Naive thymus-derived CD8-positive, alpha-beta T cell (primary cell): Measurements from ENCODE around the gene LINS1. TPM values are rescaled to one million over a fixed set of nuclear protein-coding genes. Genes with fewer than 3 reads are reported as not detected.

Experiments used
- ATAC-seq, 2 donors: fragments of 150-1000 bp; cut with Tn5 transposase in 1 of 2; sonication (Bioruptor Pico), chemical (Tn5 transposase) in 1 of 2; 1 replicate in 1 of 2; 2 replicates in 1 of 2; pipeline ENCODE4 v1.10.0; 2021; ENCODE audit warnings: mild to moderate bottlenecking in 2 of 2, moderate library complexity in 2 of 2
- POLR2A ChIA-PET: fragments of 350-600 bp; sonication (Branson Sonifier 250); formaldehyde crosslinking; loops from one replicate; lab custom pipeline; 2021; ENCODE audit warnings: antibody characterized with exemption; lab: Charles Lee
- DNase-seq, 10 donors: peaks; one replicate each; pipeline versions ENCODE4 v3.0.0 to v3.0.0-alpha.2; 2020 to 2022
- H3K27ac Mint-ChIP-seq, 10 donors: one replicate each; pipeline ENCODE4 v1.8.0; 2020 to 2022; ENCODE audit warnings: mild to moderate bottlenecking in 10 of 10, mixed read lengths in 10 of 10, moderate library complexity in 4 of 10, inconsistent platforms in 1 of 10
- H3K27me3 Mint-ChIP-seq, 5 donors: one replicate each; pipeline ENCODE4 v1.8.0; 2021 to 2022; ENCODE audit warnings: mixed read lengths in 5 of 5
- H3K36me3 Mint-ChIP-seq, 3 donors: one replicate each; pipeline ENCODE4 v1.8.0; 2020 to 2022; ENCODE audit warnings: mixed read lengths in 3 of 3, mild to moderate bottlenecking in 2 of 3, inconsistent platforms in 1 of 3
- H3K4me1 Mint-ChIP-seq, 4 donors: one replicate each; pipeline ENCODE4 v1.8.0; 2021 to 2022; ENCODE audit warnings: mixed read lengths in 4 of 4
- H3K4me3 Mint-ChIP-seq, 10 donors: one replicate each; pipeline ENCODE4 v1.8.0; 2020 to 2022; ENCODE audit warnings: mild to moderate bottlenecking in 10 of 10, mixed read lengths in 10 of 10, moderate library complexity in 6 of 10, inconsistent platforms in 1 of 10
- H3K9me3 Mint-ChIP-seq, 9 donors: one replicate each; pipeline ENCODE4 v1.8.0; 2020 to 2022; ENCODE audit warnings: mixed read lengths in 9 of 9, mild to moderate bottlenecking in 3 of 9, inconsistent platforms in 1 of 9, moderate library complexity in 1 of 9
- polyA plus RNA-seq, 3 donors: library from polyadenylated mRNA; unstranded; fragments of 300-500 nt; fragmentation: Illumina TruSeq; gene quantifications; one replicate each; pipeline ENCODE4 v1.2.3, GENCODE V29; 2021
- total RNA-seq, 8 experiments: library from RNA in 2 of 8; stranded (reverse) in 2 of 8; gene quantifications; one replicate each; pipeline ENCODE4 v1.2.3 and lab custom pipeline; 2021 to 2026

The LINS1 gene
- total and polyA plus RNA-seq, 5 experiments from 2014 or later, result 41.2 to 71.4 (median 47.1) TPM

DNA sequence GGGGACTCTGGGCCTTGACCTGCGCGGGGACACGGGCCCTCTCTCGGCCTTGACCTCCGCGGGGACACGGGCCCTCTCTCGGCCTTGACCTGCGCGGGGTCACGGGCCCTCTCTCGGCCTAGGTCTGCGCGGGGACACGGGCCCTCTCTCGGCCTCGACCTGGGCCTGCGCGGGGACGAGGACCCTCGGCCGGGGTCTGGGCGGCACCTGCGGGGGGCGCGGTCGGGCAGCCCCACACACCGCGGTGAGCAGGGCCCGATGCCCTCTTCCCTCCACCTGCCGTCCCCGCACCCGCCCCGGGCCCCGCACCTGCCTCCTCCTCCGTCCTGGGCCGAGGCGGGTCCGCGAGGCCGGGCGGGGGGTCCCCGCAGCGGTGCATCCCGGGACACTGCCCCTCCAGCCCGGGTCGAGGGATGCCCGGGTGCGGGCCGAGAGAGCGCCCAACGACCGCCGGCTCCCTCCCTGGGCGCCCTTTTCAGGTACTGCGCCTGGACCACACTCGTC is 57.6 kb downstream of the LINS1 start:
- peak overlapping the region in 2 of 10 donors; percentile 11 to 57 for H3K4me3 Mint-ChIP-seq
- H3K9me3 Mint-ChIP-seq, result peaks cover 0 to under 1% (median 0%) of the 10 kb centered on the region in 9 donors
- H3K27me3 Mint-ChIP-seq, result peaks cover 0 to 9% (median 0%) of the 10 kb centered on the region in 5 donors
- POLR2A ChIA-PET, result no interaction called here
- ATAC-seq (no peak), DNase-seq (no peak)
- H3K36me3 Mint-ChIP-seq, result peaks cover 0 to 5% (median 4%) of the 10 kb centered on the region in 3 donors
- no peak overlapping the region for H3K27ac Mint-ChIP-seq
- H3K4me1 Mint-ChIP-seq, result peaks cover 4 to 15% (median 9%) of the 10 kb centered on the region in 4 donors

DNA sequence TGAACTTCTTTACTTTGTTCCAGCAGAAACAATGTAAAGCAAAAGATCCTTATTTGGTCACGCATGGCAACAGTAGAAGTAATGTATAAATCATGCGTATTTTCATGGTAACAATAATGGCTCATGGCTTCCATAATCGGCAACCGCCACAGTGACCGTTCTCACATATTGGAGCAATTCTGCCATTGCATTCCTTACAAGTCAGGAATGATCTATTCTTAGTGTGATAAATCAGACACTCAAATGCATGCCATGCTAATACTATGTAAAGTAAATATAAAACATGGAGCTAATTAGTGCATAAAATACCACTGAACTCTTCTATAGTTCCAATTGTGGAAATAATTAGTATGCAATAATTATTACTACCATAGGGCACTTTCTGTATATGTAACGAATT is 59.7 kb downstream of the LINS1 start:
- no peak overlapping the region for H3K27ac Mint-ChIP-seq

DNA sequence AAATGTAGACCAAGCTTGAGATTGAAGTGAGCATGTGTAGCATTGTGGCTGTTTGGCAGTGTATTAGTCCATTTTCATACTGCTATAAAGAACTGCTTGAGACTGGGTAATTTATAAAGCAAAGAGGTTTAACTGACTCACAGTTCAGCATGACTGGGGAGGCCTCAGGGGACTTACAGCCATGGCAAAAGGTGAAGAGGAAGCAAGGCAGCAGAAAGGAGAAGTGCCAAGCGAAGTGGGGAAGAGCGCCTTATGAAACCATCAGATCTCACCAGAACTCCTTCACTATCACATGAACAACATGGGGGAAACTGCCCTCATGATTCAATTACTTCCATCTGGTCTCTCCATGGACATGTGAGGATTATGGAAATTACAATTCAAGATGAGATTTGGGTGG is 64.7 kb downstream of the LINS1 start:
- DNase-seq (no peak), ATAC-seq (no peak)
- Mint-ChIP-seq H3K27me3 (peaks cover 0 to 19% (median 2%) of the 10 kb centered on the region in 5 donors), H3K9me3 (peaks cover 0 to 7% (median 2%) of the 10 kb centered on the region in 9 donors), H3K4me3 (no peak overlapping the region), H3K4me1 (peaks cover 0 to 10% (median 1%) of the 10 kb centered on the region in 4 donors), H3K27ac (no peak overlapping the region), H3K36me3 (peaks cover 0 to 36% (median 17%) of the 10 kb centered on the region in 3 donors)
- POLR2A ChIA-PET, result no interaction called here

More for the DNA sequence above, 59.7 kb downstream of the LINS1 start:
- POLR2A ChIA-PET, result no interaction called here
- DNase-seq, result no peak
- Mint-ChIP-seq H3K27me3 (peaks cover 0 to 9% (median 0%) of the 10 kb centered on the region in 5 donors), H3K4me3 (no peak overlapping the region), H3K9me3 (peaks cover 0 to 7% (median under 1%) of the 10 kb centered on the region in 9 donors), H3K4me1 (peaks cover 4 to 15% (median 12%) of the 10 kb centered on the region in 4 donors), H3K36me3 (peaks cover 0 to 24% (median 12%) of the 10 kb centered on the region in 3 donors)
- no peak for ATAC-seq

- Mint-ChIP-seq H3K9me3 (peaks cover 0 to 7% (median 2%) of the 10 kb centered on the region in 9 donors), H3K27me3 (peaks cover 0 to 19% (median 5%) of the 10 kb centered on the region in 5 donors), H3K4me1 (peaks cover under 1 to 10% (median 2%) of the 10 kb centered on the region in 4 donors), H3K4me3 (no peak overlapping the region), H3K36me3 (peaks cover 0 to 42% (median 17%) of the 10 kb centered on the region in 3 donors), H3K27ac (no peak overlapping the region)
- DNase-seq (no peak), ATAC-seq (no peak)
- POLR2A ChIA-PET, result no interaction called here
Observed at GRCh38 chr15:100536733-100537132, 65.3 kb downstream of the LINS1 start.

DNA sequence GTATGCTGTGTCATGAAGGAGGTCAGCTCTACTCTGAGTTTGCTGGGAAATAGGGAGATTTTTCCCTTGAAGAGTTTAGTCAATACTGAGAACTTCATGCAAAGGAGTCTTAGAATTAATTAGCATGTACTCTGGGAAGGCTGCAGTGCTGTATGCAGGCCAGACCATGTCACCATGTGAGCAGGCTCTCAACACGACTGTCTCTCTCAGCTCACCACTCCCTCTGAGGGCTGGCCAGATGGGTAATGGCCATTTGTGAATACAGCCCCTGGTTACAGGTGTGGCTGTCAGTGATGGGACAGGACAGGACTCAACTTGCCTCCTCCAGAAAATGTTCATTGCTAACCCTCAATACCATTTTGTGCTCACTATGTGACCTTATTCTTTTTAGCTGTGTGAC is 68.1 kb downstream of the LINS1 start:
- ATAC-seq, result no peak
- DNase-seq, result no peak
- peaks cover 3 to 36% (median 7%) of the 10 kb centered on the region in 3 donors for H3K36me3 Mint-ChIP-seq
- POLR2A ChIA-PET, result no interaction called here
- peaks cover 7 to 11% (median 9%) of the 10 kb centered on the region in 4 donors for H3K4me1 Mint-ChIP-seq
- H3K27ac Mint-ChIP-seq, result no peak overlapping the region
- peaks cover 0 to 9% (median 5%) of the 10 kb centered on the region in 5 donors for H3K27me3 Mint-ChIP-seq
- peaks cover 0 to 3% (median under 1%) of the 10 kb centered on the region in 9 donors for H3K9me3 Mint-ChIP-seq
- H3K4me3 Mint-ChIP-seq, result no peak overlapping the region

GRCh38 chr15:100531823-100532327 is 70.1 kb downstream of the LINS1 start:
- Mint-ChIP-seq H3K4me3 (no peak overlapping the region), H3K27ac (peak overlapping the region in 1 of 10 donors; percentile 27), H3K36me3 (peaks cover 3 to 25% (median 4%) of the 10 kb centered on the region in 3 donors), H3K27me3 (peaks cover 0 to 9% (median 5%) of the 10 kb centered on the region in 5 donors), H3K4me1 (peaks cover 1 to 9% (median 7%) of the 10 kb centered on the region in 4 donors), H3K9me3 (peaks cover 0 to 2% (median 0%) of the 10 kb centered on the region in 9 donors)
- POLR2A ChIA-PET, result no interaction called here
- DNase-seq (no peak), ATAC-seq (no peak)

GRCh38 chr15:100531204-100531603 is 70.8 kb downstream of the LINS1 start:
- Mint-ChIP-seq H3K4me3 (no peak overlapping the region), H3K27me3 (peaks cover 0 to 9% (median 5%) of the 10 kb centered on the region in 5 donors), H3K36me3 (peaks cover 0 to 21% (median 3%) of the 10 kb centered on the region in 3 donors), H3K4me1 (peaks cover 0 to 9% (median 7%) of the 10 kb centered on the region in 4 donors), H3K27ac (no peak overlapping the region), H3K9me3 (peaks cover 0 to 2% (median 0%) of the 10 kb centered on the region in 9 donors)
- DNase-seq (no peak), ATAC-seq (no peak)
- POLR2A ChIA-PET, result no interaction called here

DNA sequence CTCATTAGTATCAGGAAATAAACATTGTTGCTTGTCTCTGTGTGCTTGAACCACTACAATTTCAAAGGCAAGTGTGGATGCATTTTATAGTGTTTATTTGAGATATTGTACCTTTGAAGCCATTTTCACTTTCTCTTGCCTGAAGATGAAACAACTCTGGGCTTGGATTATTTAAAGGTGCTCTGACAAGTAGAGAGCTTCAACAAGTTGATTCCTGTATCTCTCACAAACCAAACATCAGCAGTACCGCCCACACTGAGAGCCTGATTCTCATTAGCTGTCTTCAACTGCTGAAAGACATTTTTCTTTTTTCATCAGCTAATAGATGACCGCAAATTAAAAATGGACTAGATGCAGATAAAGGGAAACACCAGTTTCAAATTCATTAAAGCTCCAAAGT is 72.4 kb downstream of the LINS1 start:
- H3K27me3 Mint-ChIP-seq, result peaks cover 0 to 9% (median 5%) of the 10 kb centered on the region in 5 donors
- no peak overlapping the region for H3K4me3 Mint-ChIP-seq
- H3K4me1 Mint-ChIP-seq, result peaks cover 0 to 9% (median 7%) of the 10 kb centered on the region in 4 donors
- ATAC-seq (no peak), DNase-seq (no peak)
- H3K9me3 Mint-ChIP-seq, result peaks cover 0 to 2% (median 0%) of the 10 kb centered on the region in 9 donors
- H3K36me3 Mint-ChIP-seq, result peaks cover 0 to 21% (median 3%) of the 10 kb centered on the region in 3 donors
- H3K27ac Mint-ChIP-seq, result peak overlapping the region in 4 of 10 donors; percentile 28 to 88 (median 58)
- POLR2A ChIA-PET, result no interaction called here

- Mint-ChIP-seq H3K27me3 (peaks cover 0 to 9% (median 5%) of the 10 kb centered on the region in 5 donors), H3K27ac (peak within 1 kb of the TSS in 4 of 10 donors; percentile 28 to 88 (median 58)), H3K9me3 (peaks cover 0 to 2% (median 0%) of the 10 kb centered on the region in 9 donors), H3K4me1 (peaks cover 0 to 9% (median 7%) of the 10 kb centered on the region in 4 donors), H3K36me3 (peaks cover 0 to 21% (median 3%) of the 10 kb centered on the region in 3 donors), H3K4me3 (no peak within 1 kb of the TSS)
- ATAC-seq, result no peak
- POLR2A ChIA-PET, result no interaction called here
- no peak for DNase-seq
Observed at GRCh38 chr15:100528833-100529428, 73.1 kb downstream of the LINS1 start, which contains the start of gene CERS3. Gene CERS3 (minus strand): TSS chr15:100528950. CDS start chr15:100501849, 27,101 bp downstream.

GRCh38 chr15:100526027-100526481 is 75.9 kb downstream of the LINS1 start:
- ATAC-seq, result no peak
- POLR2A ChIA-PET, result no interaction called here
- H3K4me3 Mint-ChIP-seq, result no peak overlapping the region

DNA sequence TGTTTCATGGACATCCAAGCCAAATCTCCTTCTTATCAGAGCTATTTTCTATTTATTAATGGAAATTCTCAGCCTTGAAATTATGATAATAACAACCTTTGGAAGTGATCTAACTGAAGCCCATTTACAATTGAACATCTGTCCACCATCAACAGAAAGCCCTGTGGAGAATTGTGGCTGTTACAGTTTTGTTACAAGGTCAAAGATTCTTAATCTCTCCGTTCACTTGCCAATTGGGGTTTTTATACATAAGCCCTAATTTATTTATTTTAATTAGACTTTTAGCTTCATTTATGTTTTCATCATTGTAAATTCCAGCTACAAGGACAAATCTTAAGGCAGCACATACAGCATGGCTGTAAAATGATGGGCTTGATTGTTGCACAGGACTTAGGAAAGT is 76.5 kb downstream of the LINS1 start:
- Mint-ChIP-seq H3K4me3 (no peak overlapping the region), H3K27me3 (peaks cover 0 to 2% (median 0%) of the 10 kb centered on the region in 5 donors), H3K4me1 (peaks cover 9 to 24% (median 10%) of the 10 kb centered on the region in 4 donors), H3K36me3 (peaks cover 0 to 19% (median 3%) of the 10 kb centered on the region in 3 donors), H3K9me3 (peaks cover 0 to 5% (median 0%) of the 10 kb centered on the region in 9 donors), H3K27ac (no peak overlapping the region)
- no peak for DNase-seq
- ATAC-seq, result no peak
- POLR2A ChIA-PET, result no interaction called here

More at GRCh38 chr15:100526027-100526481, 75.9 kb downstream of the LINS1 start:
- H3K36me3 Mint-ChIP-seq, result peaks cover 0 to 19% (median 3%) of the 10 kb centered on the region in 3 donors
- no peak for DNase-seq
- peaks cover 3 to 18% (median 5%) of the 10 kb centered on the region in 4 donors for H3K4me1 Mint-ChIP-seq
- peak overlapping the region in 1 of 10 donors; percentile 32 for H3K27ac Mint-ChIP-seq
- H3K27me3 Mint-ChIP-seq, result peaks cover 0 to 2% (median 0%) of the 10 kb centered on the region in 5 donors
- peaks cover 0 to 5% (median 0%) of the 10 kb centered on the region in 9 donors for H3K9me3 Mint-ChIP-seq

DNA sequence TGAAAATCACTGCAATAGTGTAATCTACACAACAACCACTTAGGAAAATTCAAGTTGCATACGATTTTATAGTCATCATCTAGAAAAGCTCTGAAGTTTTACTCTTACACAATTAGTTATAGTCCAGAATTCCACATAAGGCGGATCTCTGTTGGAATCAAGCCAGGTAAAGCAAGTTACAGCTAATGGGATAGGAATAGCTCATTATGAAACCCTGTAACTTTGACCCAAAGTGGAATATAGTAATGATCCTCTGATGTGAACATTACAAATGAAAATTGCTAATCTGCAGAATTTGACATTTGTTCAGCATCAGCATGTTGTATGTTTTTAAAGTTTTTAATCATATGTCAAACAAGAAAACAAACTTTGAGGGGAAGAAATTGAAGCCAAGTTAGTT is 77.7 kb downstream of the LINS1 start:
- no peak for ATAC-seq
- H3K27me3 Mint-ChIP-seq, result peaks cover 0 to 2% (median 0%) of the 10 kb centered on the region in 5 donors
- POLR2A ChIA-PET, result no interaction called here
- no peak overlapping the region for H3K27ac Mint-ChIP-seq
- H3K4me3 Mint-ChIP-seq, result no peak overlapping the region
- H3K4me1 Mint-ChIP-seq, result peaks cover 11 to 25% (median 20%) of the 10 kb centered on the region in 4 donors
- H3K36me3 Mint-ChIP-seq, result peaks cover 0 to 19% (median 0%) of the 10 kb centered on the region in 3 donors
- H3K9me3 Mint-ChIP-seq, result peaks cover 0 to 5% (median 0%) of the 10 kb centered on the region in 9 donors
- DNase-seq, result no peak
